ENCODE data around the gene ANO10. TPM values are rescaled to one million over a fixed set of nuclear protein-coding genes. Genes with fewer than 3 reads are reported as not detected.
A peak's percentile ranks its signal among the peaks of the same experiment; 100 is the strongest.
"Not testable (repeated sequence)": the region's sequence is repeated elsewhere in the genome, so short reads cannot be mapped to it uniquely, and the experiment has no call there.

ANO10 gene
- total RNA-seq, 1 donor from 2014 or later: 30.2 TPM

DNA sequence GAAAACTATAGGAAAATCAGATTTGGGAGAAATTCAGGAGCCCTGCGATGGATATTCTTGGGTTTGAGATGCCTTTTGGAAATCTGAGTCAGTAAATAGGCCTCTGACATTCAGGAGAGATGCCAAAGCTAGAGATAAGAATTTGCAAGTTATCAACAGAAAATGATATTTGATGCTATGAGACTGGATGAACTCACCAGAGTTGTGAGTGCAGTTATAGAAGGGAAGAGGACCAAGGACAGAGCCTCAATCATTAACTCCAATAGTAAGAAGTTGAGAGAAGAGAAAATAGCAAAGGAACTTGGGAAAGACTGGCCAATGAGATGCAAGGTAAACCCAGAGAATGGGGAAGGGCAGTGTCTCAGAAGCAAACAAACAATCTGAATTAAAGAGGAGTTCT lies 7.9 kb upstream of the ANO10 start:
- DNase-seq (ENCODE audit: low read depth): no peak

DNA sequence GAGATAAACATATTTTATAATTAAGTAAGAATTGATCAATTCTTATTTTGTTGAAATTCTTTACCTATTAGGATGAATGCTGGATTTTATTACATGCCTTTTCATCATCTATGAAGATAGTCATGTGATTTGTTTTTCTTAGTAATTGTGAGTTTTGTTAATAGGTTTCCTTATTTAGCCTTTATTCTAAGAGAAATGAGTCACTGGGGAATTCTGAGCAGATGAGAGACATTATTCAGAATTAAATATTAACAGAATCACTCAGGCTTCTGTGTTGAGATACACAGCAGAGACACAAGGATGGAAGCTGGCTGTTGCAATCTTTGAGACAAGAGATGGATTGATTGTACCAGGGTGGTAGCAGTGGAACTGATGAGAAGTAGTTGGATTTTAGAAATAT lies 7.4 kb upstream of the ANO10 start:
- no peak for DNase-seq (ENCODE audit: low read depth)

DNA sequence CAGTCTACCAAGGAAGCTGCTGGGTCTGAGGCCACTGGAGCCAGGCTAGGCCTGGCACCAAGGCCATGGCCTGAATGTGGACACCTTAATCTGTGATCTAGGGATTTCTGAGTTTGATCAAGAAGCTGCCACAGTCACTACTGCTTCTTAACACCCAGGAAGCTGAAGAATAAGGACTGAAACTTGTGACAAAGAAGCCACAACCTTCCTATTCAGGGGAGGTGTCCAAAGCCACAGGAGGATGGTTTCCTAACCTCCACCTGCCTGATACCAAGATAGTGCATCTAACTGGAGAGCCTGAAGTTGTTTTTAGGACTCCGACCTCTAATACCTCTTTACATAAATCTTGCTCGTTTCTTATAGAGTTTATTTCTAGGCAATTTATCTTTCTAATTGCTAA lies 5.5 kb upstream of the ANO10 start:
- no peak for DNase-seq (ENCODE audit: low read depth)

DNA sequence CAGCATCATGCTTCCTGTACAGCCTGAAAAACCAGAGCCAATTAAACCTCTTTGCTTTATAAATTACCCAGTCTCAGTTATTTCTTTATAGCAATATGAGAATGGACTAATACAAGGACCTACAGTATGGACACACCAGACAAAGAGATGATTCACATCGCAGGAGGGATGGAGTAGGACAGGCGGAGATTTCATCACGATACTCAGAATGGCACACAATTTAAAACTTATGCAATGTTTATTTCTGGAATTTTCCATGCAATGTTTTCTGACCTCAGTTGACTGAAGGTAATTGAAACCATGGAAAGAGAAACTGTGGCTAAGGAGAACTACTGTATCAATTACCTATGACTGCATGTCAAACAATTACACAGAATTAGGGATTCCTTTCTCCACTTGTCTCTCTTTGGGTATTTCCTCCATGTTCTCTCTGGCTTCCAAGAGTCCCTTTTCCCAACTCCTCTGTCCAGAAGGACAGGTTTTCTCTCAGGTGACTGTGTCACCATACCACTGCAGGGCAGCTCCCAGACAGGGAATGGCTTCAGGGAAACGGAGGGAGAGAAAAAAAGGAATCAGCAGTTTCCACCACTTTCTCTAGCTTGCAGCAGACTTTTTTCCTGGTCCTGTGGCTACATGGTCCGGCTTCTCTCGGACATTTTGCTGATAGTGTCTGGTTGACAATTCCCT lies 3.0 kb upstream of the ANO10 start:
- no peak for DNase-seq (ENCODE audit: low read depth)

DNA sequence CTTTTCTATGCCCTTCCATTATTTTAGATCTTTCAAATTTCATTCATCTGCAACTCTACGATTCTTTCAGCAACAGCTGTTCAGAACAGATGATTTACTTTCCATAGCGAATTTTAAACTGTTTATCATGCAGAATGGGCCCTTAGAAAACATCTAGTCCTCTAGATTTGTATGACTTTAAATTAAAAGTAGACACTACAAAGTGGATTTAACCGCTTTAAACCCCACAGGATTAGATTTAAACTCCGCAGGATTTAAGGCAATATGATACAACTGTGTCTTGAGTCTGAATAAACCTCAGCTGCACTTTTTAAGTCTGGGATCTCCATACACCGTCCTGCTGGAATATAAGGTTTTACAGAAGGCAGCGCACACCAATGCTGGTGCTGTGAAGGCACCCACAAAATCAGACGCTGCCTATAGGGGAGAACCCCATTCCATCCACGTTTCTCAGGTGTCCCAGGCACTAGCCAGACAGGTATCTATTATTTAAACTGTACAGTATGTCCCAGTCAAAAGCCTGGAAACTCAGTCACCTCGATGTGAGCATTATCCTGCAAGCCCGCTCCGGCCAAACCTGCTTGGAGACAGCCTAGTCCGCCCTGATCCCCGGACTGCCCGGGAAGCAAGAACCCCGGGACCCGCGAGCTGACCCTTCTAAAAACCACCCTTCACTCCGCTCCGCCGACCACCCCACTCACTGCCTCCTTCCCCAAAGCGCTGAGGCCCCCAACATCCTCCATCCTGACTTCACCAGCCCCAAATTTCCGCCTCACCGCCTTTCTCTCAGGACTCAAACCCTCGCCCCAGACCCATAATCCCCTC lies 768 bp downstream of the ANO10 start:
- peak; percentile 29 for DNase-seq (ENCODE audit: low read depth)

DNA sequence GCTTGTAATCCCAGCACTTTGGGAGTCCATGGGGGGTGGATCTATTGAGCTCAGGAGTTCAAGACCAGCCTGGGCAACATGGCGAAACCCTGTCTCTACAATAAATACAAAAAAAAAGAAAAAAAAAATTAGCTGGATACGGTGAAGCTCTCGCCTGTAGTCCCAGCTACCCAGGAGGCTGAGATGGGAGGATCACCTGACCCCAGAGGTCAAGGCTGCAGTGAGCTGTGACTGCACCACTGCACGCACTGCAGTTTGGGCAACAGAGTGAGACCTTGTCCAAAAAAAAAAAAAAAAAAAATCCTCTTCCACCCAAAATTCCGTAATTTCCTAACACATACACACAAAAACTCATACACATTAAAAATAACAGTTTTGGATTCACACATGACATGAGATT lies 2.2 kb downstream of the ANO10 start:
- DNase-seq (ENCODE audit: low read depth): no peak

DNA sequence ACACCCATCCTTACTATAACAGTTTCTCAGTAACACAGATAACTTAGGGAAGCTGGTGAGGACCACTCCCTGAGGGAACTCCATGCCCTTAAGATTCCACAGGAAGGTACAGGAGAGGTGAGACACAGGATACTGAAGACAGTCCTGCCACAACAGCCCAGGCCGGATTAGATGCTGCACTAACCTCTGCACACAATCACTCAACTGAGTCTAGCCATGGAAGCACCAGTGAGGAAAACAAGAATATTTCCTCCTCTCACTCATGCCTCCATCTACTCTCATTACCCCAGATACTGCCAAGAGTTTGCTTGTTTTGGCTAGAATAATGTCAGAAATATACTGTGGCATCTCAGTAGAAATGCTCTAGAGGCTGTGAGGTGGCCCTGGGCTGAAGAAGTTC lies 3.7 kb downstream of the ANO10 start:
- no peak for DNase-seq (ENCODE audit: low read depth)

DNA sequence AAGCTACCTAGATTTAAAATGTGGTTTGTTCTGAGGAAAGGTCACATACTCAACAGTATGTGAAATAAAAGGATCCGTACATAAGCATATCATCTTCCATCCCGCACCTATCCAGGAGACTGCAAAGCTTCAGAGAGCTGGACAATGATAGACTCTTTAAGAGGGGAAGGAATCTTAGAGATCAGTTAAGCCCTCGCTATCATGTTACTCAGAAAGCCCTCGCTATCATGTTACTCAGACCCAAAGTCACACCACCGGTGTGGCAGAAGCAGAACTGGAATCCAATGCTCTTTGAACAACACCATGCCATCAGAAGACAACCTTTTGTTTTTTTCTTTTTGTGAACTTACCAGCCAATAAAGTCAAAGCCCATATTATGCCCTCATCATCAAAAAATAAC lies 5.8 kb downstream of the ANO10 start:
- peak; percentile 28 for DNase-seq (ENCODE audit: low read depth)

DNA sequence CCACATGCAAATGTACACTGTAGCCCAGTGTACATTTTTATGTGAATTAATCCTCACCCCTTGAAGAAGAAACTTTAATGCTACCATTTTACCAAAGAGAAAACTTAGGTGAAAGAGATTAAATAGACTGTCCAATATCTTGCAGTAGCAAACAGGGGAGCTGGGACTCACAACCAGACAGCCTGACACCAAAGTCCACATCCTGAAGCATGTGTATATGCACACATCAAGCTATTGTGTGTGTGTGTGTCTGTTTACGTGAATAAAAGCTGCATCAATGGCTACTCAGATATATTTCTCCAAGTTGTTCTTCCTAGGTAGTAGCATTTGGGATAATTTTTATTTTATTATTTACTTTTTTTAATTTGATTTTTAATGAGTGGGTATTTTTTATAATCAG lies 6.7 kb downstream of the ANO10 start:
- no peak for DNase-seq (ENCODE audit: low read depth)

DNA sequence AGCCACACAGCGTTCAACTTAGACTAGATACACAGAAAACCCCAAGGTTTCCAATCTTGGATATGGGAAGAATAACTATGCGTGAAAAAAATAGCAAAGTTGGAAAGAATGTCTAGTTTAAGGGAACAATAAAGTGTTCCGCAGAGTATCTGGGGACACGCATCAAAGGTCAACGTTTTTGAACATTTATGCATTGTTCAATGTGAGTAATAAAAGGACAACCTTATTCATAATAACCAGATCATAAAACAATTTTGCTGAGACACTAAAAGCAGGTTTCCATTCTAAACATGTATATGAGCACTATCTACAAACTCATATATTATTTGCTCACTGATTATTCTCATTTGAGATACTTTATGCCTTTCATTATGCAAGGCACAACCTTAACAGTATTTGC lies 7.8 kb downstream of the ANO10 start:
- DNase-seq (ENCODE audit: low read depth): no peak

DNA sequence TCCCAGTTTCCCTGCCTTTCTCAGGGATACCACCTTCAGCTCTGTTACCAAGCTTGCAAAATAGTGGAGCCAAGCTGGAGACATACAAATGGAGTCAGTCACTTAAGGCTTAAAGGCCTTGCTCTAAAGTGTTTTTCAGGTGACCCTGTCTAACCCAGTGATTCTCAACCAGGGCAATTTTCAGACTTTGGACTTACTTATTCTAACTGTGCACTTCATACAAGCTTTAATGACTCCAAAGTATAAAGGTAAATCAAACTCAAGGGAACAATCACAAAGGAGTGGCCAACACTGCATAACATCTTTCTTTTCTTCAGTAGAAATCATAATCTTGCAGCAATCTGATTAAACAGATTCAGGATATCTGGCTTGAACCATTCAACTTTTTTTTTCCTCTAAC lies 9.4 kb downstream of the ANO10 start:
- DNase-seq (ENCODE audit: low read depth): no peak

DNA sequence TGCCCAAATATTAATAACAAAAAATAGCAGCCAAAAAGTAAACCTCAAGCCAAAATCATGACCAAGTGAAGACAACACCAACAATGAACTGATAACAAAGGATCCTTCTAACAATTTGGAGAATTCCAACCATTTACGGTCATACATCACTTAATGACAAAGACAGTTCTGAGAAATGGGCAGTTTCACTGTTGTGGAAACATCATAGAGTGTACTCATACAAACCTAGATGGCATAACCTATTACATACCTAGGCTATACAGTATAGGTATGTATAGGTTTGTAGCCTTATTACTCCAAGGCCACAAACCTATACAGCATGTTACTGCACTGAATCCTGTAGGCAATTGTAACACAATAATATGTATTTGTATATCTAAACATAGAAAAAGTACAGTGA lies 12.4 kb downstream of the ANO10 start:
- DNase-seq (ENCODE audit: low read depth): no peak

DNA sequence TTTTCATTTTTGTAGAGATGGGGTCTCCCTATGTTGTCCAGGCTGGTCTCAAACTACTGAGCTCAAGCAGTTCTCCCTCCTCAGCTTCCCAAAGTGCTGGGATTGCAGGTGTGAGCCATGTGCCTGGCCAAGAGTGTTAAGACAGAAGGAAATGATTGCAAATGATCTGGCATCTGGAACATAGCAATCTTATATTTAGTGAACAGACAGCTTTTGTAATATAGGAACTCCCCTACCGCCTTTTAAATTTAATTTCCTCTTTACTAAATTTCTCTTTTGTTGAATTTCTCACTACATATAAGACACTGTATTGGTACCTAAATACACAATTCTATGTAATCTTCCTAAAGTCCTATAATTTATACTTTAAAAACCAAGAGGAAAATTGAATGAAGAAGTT lies 13.1 kb downstream of the ANO10 start:
- DNase-seq (ENCODE audit: low read depth): no peak

DNA sequence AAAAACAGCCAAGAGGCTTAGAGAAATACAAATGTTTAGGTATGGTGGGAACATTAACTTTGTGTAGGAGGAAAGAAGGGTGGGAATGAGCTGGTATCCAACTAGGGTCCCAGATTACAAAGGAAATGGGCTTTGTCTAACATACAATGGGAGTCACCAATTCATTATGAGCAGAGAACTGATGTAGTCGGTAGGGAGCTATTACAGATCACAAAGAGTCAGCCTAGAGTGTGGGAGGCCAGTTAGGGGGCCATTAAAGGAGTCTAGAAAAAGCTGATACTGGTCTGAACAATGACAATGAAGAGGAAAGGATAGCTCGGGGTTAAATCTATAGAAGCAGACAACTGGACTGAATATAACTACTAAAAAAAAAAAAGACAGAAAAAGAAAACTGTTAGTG lies 15.5 kb downstream of the ANO10 start:
- no peak for DNase-seq (ENCODE audit: low read depth)

DNA sequence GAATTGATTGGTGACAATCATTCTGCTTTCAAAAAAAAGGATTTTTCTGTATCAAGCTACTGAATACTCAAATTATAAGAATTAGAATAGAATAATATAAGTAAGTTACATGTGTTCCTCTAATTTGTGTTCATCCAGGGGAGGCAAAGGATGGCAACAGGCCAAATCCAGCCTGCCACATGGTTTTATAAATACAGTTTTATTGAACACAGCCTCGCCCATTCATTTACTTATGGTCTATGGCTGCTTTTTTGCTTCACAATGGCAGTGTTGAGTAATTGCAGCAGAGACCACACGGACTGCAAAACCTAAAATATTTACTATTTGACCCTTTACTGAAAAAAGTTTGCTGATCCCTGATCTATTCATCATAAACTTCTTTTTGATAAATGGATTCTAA lies 21.9 kb downstream of the ANO10 start:
- not testable (repeated sequence) for DNase-seq (ENCODE audit: low read depth)

DNA sequence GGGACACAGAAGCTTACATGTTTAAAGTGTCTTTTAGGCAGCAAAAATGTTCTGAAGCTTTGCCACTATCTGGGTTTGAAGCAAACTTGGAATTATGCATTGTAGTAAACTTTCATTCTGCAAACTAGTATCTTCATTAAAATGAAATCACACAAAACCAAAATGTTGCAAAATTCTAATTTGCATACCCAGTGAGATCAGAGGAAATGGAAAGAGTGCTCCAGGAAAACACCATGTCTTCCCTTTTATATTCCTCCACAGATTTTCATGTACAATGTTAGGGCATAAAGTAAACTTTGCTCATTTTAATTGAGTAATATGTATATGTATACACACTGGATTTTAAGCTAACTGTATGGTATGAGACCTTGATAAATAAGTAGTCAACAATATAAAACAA lies 23.9 kb downstream of the ANO10 start:
- DNase-seq (ENCODE audit: low read depth): no peak

DNA sequence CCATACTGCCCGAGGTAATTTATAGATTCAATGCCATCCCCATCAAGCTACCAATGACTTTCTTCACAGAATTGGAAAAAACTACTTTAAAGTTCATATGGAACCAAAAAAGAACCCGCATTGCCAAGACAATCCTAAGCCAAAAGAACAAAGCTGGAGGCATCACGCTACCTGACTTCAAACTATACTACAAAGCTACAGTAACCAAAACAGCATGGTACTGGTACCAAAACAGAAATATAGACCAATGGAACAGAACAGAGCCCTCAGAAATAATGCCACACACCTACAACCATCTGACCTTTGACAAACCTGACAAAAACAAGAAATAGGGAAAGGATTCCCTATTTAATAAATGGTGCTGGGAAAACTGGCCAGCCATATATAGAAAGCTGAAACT lies 25.6 kb downstream of the ANO10 start:
- not testable (repeated sequence) for DNase-seq (ENCODE audit: low read depth)

DNA sequence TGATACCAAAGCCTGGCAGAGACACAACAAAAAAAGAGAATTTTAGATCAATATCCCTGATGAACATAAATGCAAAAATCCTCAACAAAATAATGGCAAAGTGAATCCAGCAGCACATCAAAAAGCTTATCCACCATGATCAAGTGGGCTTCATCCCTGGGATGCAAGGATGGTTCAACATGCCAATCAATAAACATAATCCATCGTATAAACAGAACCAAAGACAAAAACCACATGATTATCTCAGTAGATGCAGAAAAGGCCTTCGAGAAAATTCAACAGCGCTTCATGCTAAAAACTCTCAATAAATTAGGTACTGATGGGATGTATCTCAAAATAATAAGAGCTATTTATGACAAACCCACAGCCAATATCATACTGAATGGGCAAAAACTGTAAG lies 26.5 kb downstream of the ANO10 start:
- not testable (repeated sequence) for DNase-seq (ENCODE audit: low read depth)

DNA sequence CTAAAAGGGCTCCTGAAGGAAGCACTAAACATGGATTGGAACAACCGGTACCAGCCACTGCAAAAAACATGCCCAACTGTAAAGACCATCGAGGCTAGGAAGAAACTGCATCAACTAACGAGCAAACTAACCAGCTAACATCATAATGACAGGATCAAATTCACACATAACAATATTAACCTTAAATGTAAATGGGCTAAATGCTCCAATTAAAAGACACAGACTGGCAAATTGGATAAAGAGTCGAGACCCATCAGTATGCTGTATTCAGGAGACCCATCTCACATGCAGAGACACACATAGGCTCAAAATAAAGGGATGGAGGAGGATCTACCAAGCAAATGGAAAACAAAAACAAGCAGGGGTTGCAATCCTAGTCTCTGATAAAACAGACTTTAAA lies 28.2 kb downstream of the ANO10 start:
- DNase-seq (ENCODE audit: low read depth): not testable (repeated sequence)

DNA sequence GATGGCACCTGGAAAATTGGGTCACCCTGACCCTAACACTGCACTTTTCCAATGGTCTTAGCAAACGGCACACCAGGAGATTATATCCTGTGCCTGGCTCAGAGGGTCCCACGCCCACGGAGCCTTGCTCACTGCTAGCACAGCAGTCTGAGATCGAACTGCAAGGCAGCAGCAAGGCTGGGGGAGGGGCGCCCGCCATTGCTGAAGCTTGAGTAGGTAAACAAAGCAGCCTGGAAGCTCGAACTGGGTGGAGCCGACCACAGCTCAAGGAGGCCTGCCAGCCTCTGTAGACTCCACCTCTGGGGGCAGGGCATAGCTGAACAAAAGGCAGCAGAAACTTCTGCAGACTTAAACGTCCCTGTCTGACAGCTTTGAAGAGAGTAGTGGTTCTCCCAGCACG lies 29.9 kb downstream of the ANO10 start:
- not testable (repeated sequence) for DNase-seq (ENCODE audit: low read depth)

DNA sequence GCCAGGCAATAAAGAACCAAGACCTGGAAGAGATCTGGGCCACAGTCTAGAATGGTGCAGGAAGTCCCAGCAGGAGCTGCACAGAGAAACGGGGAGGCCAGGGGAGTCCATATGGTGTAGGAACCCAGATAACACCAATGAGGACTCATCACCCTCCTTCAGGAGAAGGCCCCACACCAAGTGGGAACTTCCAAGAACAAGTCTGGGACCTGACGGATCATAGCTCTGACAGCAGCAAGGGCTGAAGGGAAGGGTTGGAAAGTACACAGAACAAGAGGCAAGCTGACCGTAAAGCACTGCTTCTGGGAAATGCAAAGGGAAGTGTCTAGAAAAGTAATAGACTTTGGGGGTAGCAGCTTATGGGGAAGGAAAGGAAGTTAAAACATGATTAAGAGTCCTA lies 34.5 kb downstream of the ANO10 start:
- DNase-seq (ENCODE audit: low read depth): no peak

DNA sequence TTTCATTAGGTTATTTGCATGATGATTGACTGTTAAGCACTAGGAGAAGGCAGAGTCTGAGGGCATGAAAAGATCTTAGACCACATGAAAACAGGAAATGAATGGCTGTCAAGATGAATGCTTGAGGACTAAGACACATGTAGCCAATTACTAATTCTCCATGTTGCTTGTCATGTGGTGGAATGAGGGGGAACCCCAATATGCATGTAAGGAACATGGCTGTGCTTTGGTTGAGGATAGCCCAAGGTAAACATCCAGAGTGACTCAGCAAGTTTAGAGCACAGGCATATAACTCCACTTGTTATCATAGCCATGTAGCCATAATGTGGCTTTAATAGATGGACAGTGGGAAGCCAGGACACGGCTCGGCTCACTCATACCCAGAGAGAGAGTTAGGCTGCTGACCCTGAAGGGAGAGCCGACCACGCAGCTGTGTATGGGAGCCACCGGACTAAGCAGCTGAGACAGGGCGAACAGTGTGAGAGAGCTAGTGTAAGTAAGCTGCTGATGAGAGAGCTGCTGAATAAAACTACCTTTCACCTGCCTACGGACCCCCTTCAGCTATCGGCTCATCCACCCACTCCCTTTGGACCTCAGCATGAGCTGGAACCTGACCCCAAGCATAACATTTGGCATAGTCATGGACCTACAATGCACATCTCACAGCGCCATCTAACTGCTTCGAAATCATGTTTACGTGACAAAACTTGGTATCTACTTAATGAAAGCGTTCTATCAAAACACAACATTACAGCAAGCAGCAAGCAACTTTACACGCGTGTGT lies 37.6 kb downstream of the ANO10 start:
- peak; percentile 23 for DNase-seq (ENCODE audit: low read depth)
